Activated T-cell treated with anti-CD3 and anti-CD28 coated beads, Interleukin-2, amount 50 U/mL, for 72 hours (primary cell): Measurements from ENCODE around the gene C2orf76. TPM values are rescaled to one million over a fixed set of nuclear protein-coding genes. Genes with fewer than 3 reads are reported as not detected.

Experiments
- ATAC-seq, 2 donors: fragments of 150-1000 bp; cut with Tn5 transposase; replicated peaks in 1 of 2; 2 replicates each; pipeline ENCODE4 v1.10.0; 2021; ENCODE audit warnings: moderate library complexity in 2 of 2, mild to moderate bottlenecking in 1 of 2
- DNase-seq, 2 donors: peaks; one replicate each; pipeline ENCODE4 v3.0.0; 2021 to 2022; ENCODE audit warnings: mixed read lengths in 1 of 2
- H3K27ac Mint-ChIP-seq: one replicate; pipeline ENCODE4 v1.8.0; 2022; ENCODE audit warnings: mild to moderate bottlenecking, moderate library complexity, mixed read lengths
- H3K27me3 Mint-ChIP-seq: one replicate; pipeline ENCODE4 v1.8.0; 2022; ENCODE audit warnings: low read depth, mixed read lengths
- H3K36me3 Mint-ChIP-seq, 2 donors: one replicate each; pipeline ENCODE4 v1.8.0; 2022; ENCODE audit warnings: mixed read lengths in 2 of 2, mild to moderate bottlenecking in 1 of 2; ENCODE audit not compliant: insufficient read depth in 2 of 2
- H3K4me1 Mint-ChIP-seq: one replicate; pipeline ENCODE4 v1.8.0; 2022; ENCODE audit warnings: low read depth, mixed read lengths
- H3K4me3 Mint-ChIP-seq, 2 donors: one replicate each; pipeline ENCODE4 v1.8.0; 2022; ENCODE audit warnings: mild to moderate bottlenecking in 2 of 2, mixed read lengths in 2 of 2, moderate library complexity in 2 of 2
- H3K9me3 Mint-ChIP-seq, 2 donors: one replicate each; pipeline ENCODE4 v1.8.0; 2022; ENCODE audit warnings: mixed read lengths in 2 of 2
- total RNA-seq, 2 donors: library from RNA; stranded (reverse); gene quantifications; one replicate each; pipeline ENCODE4 v1.2.3, GENCODE V29; 2022

The C2orf76 gene
- total RNA-seq, 2 donors from 2014 or later, result 13.1 to 15.3 TPM

GRCh38 chr2:119293254-119293653 is 73.4 kb downstream of the C2orf76 start:
- no peak overlapping the region for H3K27ac Mint-ChIP-seq
- H3K9me3 Mint-ChIP-seq, result no peaks in the 10 kb centered on the region
- H3K36me3 Mint-ChIP-seq, result no peaks in the 10 kb centered on the region
- no peak overlapping the region for H3K4me3 Mint-ChIP-seq
- DNase-seq, result no peak
- ATAC-seq, result peak in 1 of 2 donors; percentile 17
- peaks cover 3% of the 10 kb centered on the region for H3K4me1 Mint-ChIP-seq
- H3K27me3 Mint-ChIP-seq, result no peaks in the 10 kb centered on the region

- H3K27me3 Mint-ChIP-seq, result no peaks in the 10 kb centered on the region
Observed at GRCh38 chr2:119292226-119292625, 74.4 kb downstream of the C2orf76 start.

GRCh38 chr2:119291588-119292167 is 75.0 kb downstream of the C2orf76 start:
- no peaks in the 10 kb centered on the region for H3K9me3 Mint-ChIP-seq
- no peak overlapping the region for H3K27ac Mint-ChIP-seq
- no peaks in the 10 kb centered on the region for H3K36me3 Mint-ChIP-seq
- no peaks in the 10 kb centered on the region for H3K27me3 Mint-ChIP-seq
- DNase-seq (no peak), ATAC-seq (no peak)
- no peak overlapping the region for H3K4me3 Mint-ChIP-seq
- H3K4me1 Mint-ChIP-seq, result peaks cover 3% of the 10 kb centered on the region

More at GRCh38 chr2:119292226-119292625, 74.4 kb downstream of the C2orf76 start:
- no peak overlapping the region for H3K4me3 Mint-ChIP-seq
- ATAC-seq, result no peak
- no peaks in the 10 kb centered on the region for H3K36me3 Mint-ChIP-seq
- H3K27ac Mint-ChIP-seq, result no peak overlapping the region
- DNase-seq, result no peak
- no peaks in the 10 kb centered on the region for H3K9me3 Mint-ChIP-seq
- peaks cover 3% of the 10 kb centered on the region for H3K4me1 Mint-ChIP-seq

GRCh38 chr2:119290859-119291587 is 75.6 kb downstream of the C2orf76 start:
- peak in 1 of 2 donors; percentile 66 for DNase-seq
- H3K27ac Mint-ChIP-seq, result no peak overlapping the region
- no peaks in the 10 kb centered on the region for H3K36me3 Mint-ChIP-seq
- H3K27me3 Mint-ChIP-seq, result no peaks in the 10 kb centered on the region
- peak in 1 of 2 donors; percentile 73 for ATAC-seq
- peaks cover 3% of the 10 kb centered on the region for H3K4me1 Mint-ChIP-seq
- H3K9me3 Mint-ChIP-seq, result no peaks in the 10 kb centered on the region
- no peak overlapping the region for H3K4me3 Mint-ChIP-seq

- H3K4me3 Mint-ChIP-seq, result no peak overlapping the region
- H3K27me3 Mint-ChIP-seq, result no peaks in the 10 kb centered on the region
- no peaks in the 10 kb centered on the region for H3K9me3 Mint-ChIP-seq
- peaks cover 3% of the 10 kb centered on the region for H3K4me1 Mint-ChIP-seq
- DNase-seq (no peak), ATAC-seq (no peak)
- H3K36me3 Mint-ChIP-seq, result no peaks in the 10 kb centered on the region
- H3K27ac Mint-ChIP-seq, result no peak overlapping the region
Observed at GRCh38 chr2:119289642-119290041, 77.0 kb downstream of the C2orf76 start.

- ATAC-seq, result no peak
- H3K27me3 Mint-ChIP-seq, result no peaks in the 10 kb centered on the region
- no peak for DNase-seq
- no peaks in the 10 kb centered on the region for H3K9me3 Mint-ChIP-seq
- peaks cover 3% of the 10 kb centered on the region for H3K4me1 Mint-ChIP-seq
- H3K27ac Mint-ChIP-seq, result no peak overlapping the region
- H3K4me3 Mint-ChIP-seq, result no peak overlapping the region
- no peaks in the 10 kb centered on the region for H3K36me3 Mint-ChIP-seq
Observed at GRCh38 chr2:119289093-119289492, 77.5 kb downstream of the C2orf76 start.

- ATAC-seq (no peak), DNase-seq (no peak)
- Mint-ChIP-seq H3K4me3 (no peak overlapping the region), H3K9me3 (no peaks in the 10 kb centered on the region), H3K27ac (no peak overlapping the region), H3K27me3 (no peaks in the 10 kb centered on the region), H3K4me1 (peaks cover 3% of the 10 kb centered on the region), H3K36me3 (no peaks in the 10 kb centered on the region)
Observed at GRCh38 chr2:119288576-119288975, 78.1 kb downstream of the C2orf76 start.

GRCh38 chr2:119286661-119287060 is 80.0 kb downstream of the C2orf76 start:
- ATAC-seq (no peak), DNase-seq (no peak)
- Mint-ChIP-seq H3K4me3 (no peak overlapping the region), H3K27ac (no peak overlapping the region), H3K27me3 (no peaks in the 10 kb centered on the region), H3K9me3 (no peaks in the 10 kb centered on the region), H3K36me3 (no peaks in the 10 kb centered on the region), H3K4me1 (no peaks in the 10 kb centered on the region)

GRCh38 chr2:119283873-119284331 is 82.7 kb downstream of the C2orf76 start:
- Mint-ChIP-seq H3K36me3 (no peaks in the 10 kb centered on the region), H3K9me3 (no peaks in the 10 kb centered on the region), H3K27ac (no peak overlapping the region), H3K4me1 (no peaks in the 10 kb centered on the region), H3K4me3 (no peak overlapping the region), H3K27me3 (no peaks in the 10 kb centered on the region)
- no peak for ATAC-seq
- DNase-seq, result no peak

GRCh38 chr2:119282996-119283511 is 83.6 kb downstream of the C2orf76 start:
- H3K27ac Mint-ChIP-seq, result no peak overlapping the region
- H3K4me3 Mint-ChIP-seq, result no peak overlapping the region
- ATAC-seq (no peak), DNase-seq (no peak)
- H3K4me1 Mint-ChIP-seq, result no peaks in the 10 kb centered on the region
- H3K9me3 Mint-ChIP-seq, result no peaks in the 10 kb centered on the region
- no peaks in the 10 kb centered on the region for H3K36me3 Mint-ChIP-seq
- no peaks in the 10 kb centered on the region for H3K27me3 Mint-ChIP-seq

GRCh38 chr2:119282146-119282995 is 84.3 kb downstream of the C2orf76 start:
- H3K27ac Mint-ChIP-seq, result no peak overlapping the region
- ATAC-seq, result no peak

GRCh38 chr2:119280680-119281079 is 86.0 kb downstream of the C2orf76 start:
- Mint-ChIP-seq H3K4me3 (no peak overlapping the region), H3K4me1 (no peaks in the 10 kb centered on the region), H3K9me3 (no peaks in the 10 kb centered on the region), H3K27me3 (no peaks in the 10 kb centered on the region), H3K27ac (no peak overlapping the region), H3K36me3 (no peaks in the 10 kb centered on the region)
- ATAC-seq (no peak), DNase-seq (no peak)

More at GRCh38 chr2:119282146-119282995, 84.3 kb downstream of the C2orf76 start:
- no peak for DNase-seq
- Mint-ChIP-seq H3K4me3 (no peak overlapping the region), H3K9me3 (no peaks in the 10 kb centered on the region), H3K27me3 (no peaks in the 10 kb centered on the region), H3K4me1 (no peaks in the 10 kb centered on the region), H3K36me3 (no peaks in the 10 kb centered on the region)

GRCh38 chr2:119279666-119280065 is 87.0 kb downstream of the C2orf76 start:
- Mint-ChIP-seq H3K27me3 (no peaks in the 10 kb centered on the region), H3K27ac (no peak overlapping the region), H3K4me1 (no peaks in the 10 kb centered on the region), H3K36me3 (no peaks in the 10 kb centered on the region), H3K9me3 (no peaks in the 10 kb centered on the region), H3K4me3 (no peak overlapping the region)
- ATAC-seq (no peak), DNase-seq (no peak)
